ENCODE data around the gene TMEM213. TPM values are rescaled to one million over a fixed set of nuclear protein-coding genes. Genes with fewer than 3 reads are reported as not detected.

TMEM213 gene
- total RNA-seq, 4 donors from 2014 or later: not detected

DNA sequence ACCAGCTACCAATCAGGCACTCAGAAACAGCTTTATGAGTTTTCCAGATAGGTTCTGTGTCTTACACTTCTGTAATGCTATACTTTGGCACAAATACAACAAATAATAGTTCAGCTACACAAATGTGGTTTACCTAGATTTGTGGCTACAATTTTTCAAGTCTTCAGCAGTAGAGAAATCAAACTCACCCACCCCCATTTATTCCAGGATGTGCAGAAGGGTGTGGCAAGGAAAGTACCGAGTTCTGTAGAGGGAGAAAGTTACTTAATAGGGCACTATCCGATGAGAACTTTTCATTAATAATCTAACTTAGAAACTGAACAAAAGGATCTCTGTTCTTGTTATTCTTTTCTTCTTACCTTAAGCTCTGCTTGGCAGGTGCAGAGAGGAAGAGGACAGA, 30.5 kb downstream of the TMEM213 start:
- Histone ChIP-seq H3K36me3 (no peaks in the 10 kb centered on the region), H3K27me3 (no peaks in the 10 kb centered on the region), H3K27ac (replicated peaks in 1 of 4) (no peak overlapping the region), H3K9me3 (peaks cover 0 to 8% (median 0%) of the 10 kb centered on the region in 4 donors), H3K4me1 (no peaks in the 10 kb centered on the region), H3K4me3 (no peak overlapping the region)
- DNase-seq (ENCODE audit: extremely low spot score): no peak
- TF ChIP-seq CTCF (IDR thresholded peaks at IDR 0.05): no peak
- TF ChIP-seq EP300 (IDR thresholded peaks at IDR 0.05): no peak
- TF ChIP-seq POLR2AphosphoS5 (IDR thresholded peaks at IDR 0.05): no peak
- TF ChIP-seq POLR2A (IDR thresholded peaks at IDR 0.05; ENCODE audit: low read depth): no peak
- intact Hi-C loops (cut with DNase I): no loop called here
- WGBS: 80% methylated on average over 2 of the region's 2 CpGs

DNA sequence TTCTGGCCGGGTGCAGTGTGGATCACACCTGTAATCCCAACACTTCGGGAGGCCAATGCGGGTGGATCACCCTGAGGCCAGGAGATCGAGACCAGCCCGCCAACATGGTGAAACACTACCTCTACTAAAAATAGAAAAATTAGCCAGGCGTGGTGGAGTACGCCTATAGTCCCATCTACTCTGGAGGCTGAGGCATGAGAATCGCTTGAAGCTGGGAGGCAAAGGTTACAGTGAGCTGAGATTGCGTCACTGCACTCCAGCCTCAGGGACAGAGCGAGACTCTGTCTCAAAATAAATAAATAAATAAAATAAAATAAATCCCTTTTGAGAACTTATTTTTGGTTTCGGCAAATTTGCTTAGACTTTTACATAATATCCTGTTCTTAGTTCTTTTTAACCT, 31.5 kb downstream of the TMEM213 start:
- Histone ChIP-seq H3K9me3 (peaks cover 0 to 8% (median 0%) of the 10 kb centered on the region in 4 donors), H3K27ac (replicated peaks in 1 of 4) (no peak overlapping the region), H3K4me3 (no peak overlapping the region), H3K27me3 (no peaks in the 10 kb centered on the region), H3K4me1 (no peaks in the 10 kb centered on the region), H3K36me3 (no peaks in the 10 kb centered on the region)
- intact Hi-C loops (cut with DNase I): no loop called here
- 86% methylated on average over 11 of the region's 11 CpGs for WGBS
- TF ChIP-seq POLR2A (IDR thresholded peaks at IDR 0.05; ENCODE audit: low read depth) (no peak), POLR2AphosphoS5 (IDR thresholded peaks at IDR 0.05) (no peak), EP300 (IDR thresholded peaks at IDR 0.05) (no peak), CTCF (IDR thresholded peaks at IDR 0.05) (no peak)
- no peak for DNase-seq (ENCODE audit: extremely low spot score)

GRCh38 chr7:138832966-138833365, 35.2 kb downstream of the TMEM213 start:
- no peak overlapping the region for H3K4me3 ChIP-seq
- H3K4me1 ChIP-seq: peaks cover 0 to 2% (median 0%) of the 10 kb centered on the region in 4 donors
- intact Hi-C loops (cut with DNase I): no loop called here
- H3K27ac ChIP-seq (replicated peaks in 1 of 4): no peak overlapping the region
- DNase-seq (ENCODE audit: extremely low spot score): no peak
- H3K27me3 ChIP-seq: no peaks in the 10 kb centered on the region
- 90% methylated on average over 10 of the region's 10 CpGs for WGBS
- no peaks in the 10 kb centered on the region for H3K9me3 ChIP-seq
- TF ChIP-seq POLR2AphosphoS5 (IDR thresholded peaks at IDR 0.05): no peak
- no peak for TF ChIP-seq POLR2A (IDR thresholded peaks at IDR 0.05; ENCODE audit: low read depth)
- TF ChIP-seq EP300 (IDR thresholded peaks at IDR 0.05): no peak
- no peak for TF ChIP-seq CTCF (IDR thresholded peaks at IDR 0.05)
- peaks cover 0 to 9% (median 3%) of the 10 kb centered on the region in 4 donors for H3K36me3 ChIP-seq

GRCh38 chr7:138833596-138833995, 35.8 kb downstream of the TMEM213 start:
- Histone ChIP-seq H3K36me3 (peaks cover 0 to 9% (median 3%) of the 10 kb centered on the region in 4 donors), H3K4me3 (no peak overlapping the region), H3K9me3 (no peaks in the 10 kb centered on the region), H3K27me3 (no peaks in the 10 kb centered on the region), H3K27ac (replicated peaks in 1 of 4) (no peak overlapping the region), H3K4me1 (peaks cover 0 to 4% (median 0%) of the 10 kb centered on the region in 4 donors)
- intact Hi-C loops (cut with DNase I): no loop called here
- no peak for DNase-seq (ENCODE audit: extremely low spot score)
- no peak for TF ChIP-seq EP300 (IDR thresholded peaks at IDR 0.05)
- TF ChIP-seq POLR2A (IDR thresholded peaks at IDR 0.05; ENCODE audit: low read depth): no peak
- no peak for TF ChIP-seq CTCF (IDR thresholded peaks at IDR 0.05)
- no peak for TF ChIP-seq POLR2AphosphoS5 (IDR thresholded peaks at IDR 0.05)
- 72% methylated on average over 5 of the region's 5 CpGs for WGBS

- no peak overlapping the region for H3K27ac ChIP-seq (replicated peaks in 1 of 4)
- no peak for DNase-seq (ENCODE audit: extremely low spot score)
- peaks cover 0 to 4% (median 0%) of the 10 kb centered on the region in 4 donors for H3K4me1 ChIP-seq
- WGBS: 96% methylated on average over 9 of the region's 9 CpGs
- TF ChIP-seq CTCF (IDR thresholded peaks at IDR 0.05) (no peak), POLR2AphosphoS5 (IDR thresholded peaks at IDR 0.05) (no peak), EP300 (IDR thresholded peaks at IDR 0.05) (no peak), POLR2A (IDR thresholded peaks at IDR 0.05; ENCODE audit: low read depth) (no peak)
- no peaks in the 10 kb centered on the region for H3K27me3 ChIP-seq
- intact Hi-C loops (cut with DNase I): no loop called here
- H3K9me3 ChIP-seq: no peaks in the 10 kb centered on the region
- no peak overlapping the region for H3K4me3 ChIP-seq
- H3K36me3 ChIP-seq: peaks cover 0 to 9% (median 3%) of the 10 kb centered on the region in 4 donors
These were observed 36.8 kb downstream of the TMEM213 start for GRCh38 chr7:138834583-138834982.

Data from esophagus muscularis mucosa (tissue), 4 donors.